ENCODE results near the gene PRF1. TPM values are rescaled to one million over a fixed set of nuclear protein-coding genes. Genes with fewer than 3 reads are reported as not detected.

The PRF1 gene
- total and polyA plus RNA-seq, 11 donors: 0.50 to 19.4 (median 1.0) TPM

Other genes with a start within 250 kb of the PRF1 start
- gene LRRC20, start 220.1 kb downstream of the PRF1 start, total RNA-seq: 10 to 100 TPM; 32.7 to 92.2 (median 60.2) TPM
- 10 to 100 TPM; 24.8 to 28.4 TPM for gene LRRC20, start 220.1 kb downstream of the PRF1 start, polyA plus RNA-seq
- 100 to 1,000 TPM in 1 of 9 donors, 10 to 100 TPM in 8; 78.3 to 150 (median 89.7) TPM for gene EIF4EBP2, start 198.6 kb downstream of the PRF1 start, total RNA-seq
- gene EIF4EBP2, start 198.6 kb downstream of the PRF1 start, polyA plus RNA-seq: 10 to 100 TPM; 20.6 to 41.8 TPM
- gene NODAL, start 161.1 kb downstream of the PRF1 start, total RNA-seq: under 1 TPM in 2 of 9 donors, not detected in 7; 0.22 to 0.37 TPM
- gene NODAL, start 161.1 kb downstream of the PRF1 start, polyA plus RNA-seq: not detected
- 10 to 100 TPM in 1 of 9 donors, 1 to 10 TPM in 8; 3.2 to 12.3 (median 6.7) TPM for gene PALD1, start 124.0 kb downstream of the PRF1 start, total RNA-seq
- gene PALD1, start 124.0 kb downstream of the PRF1 start, polyA plus RNA-seq: 1 to 10 TPM; 2.7 to 4.7 TPM
- gene ADAMTS14, start 69.8 kb upstream of the PRF1 start, total RNA-seq: 1 to 10 TPM in 2 of 9 donors, under 1 TPM in 6, not detected in 1; 0.16 to 3.8 (median 0.47) TPM
- under 1 TPM; 0.11 to 0.30 TPM for gene ADAMTS14, start 69.8 kb upstream of the PRF1 start, polyA plus RNA-seq
- gene TBATA, start 182.6 kb upstream of the PRF1 start, total RNA-seq: not detected
- gene TBATA, start 182.6 kb upstream of the PRF1 start, polyA plus RNA-seq: not detected
- gene SGPL1, start 213.2 kb upstream of the PRF1 start, total RNA-seq: 10 to 100 TPM in 8 of 9 donors, 1 to 10 TPM in 1; 9.0 to 32.3 (median 12.2) TPM
- gene SGPL1, start 213.2 kb upstream of the PRF1 start, polyA plus RNA-seq: 10 to 100 TPM in 1 of 2 donors, 1 to 10 TPM in 1; 2.9 to 11.4 TPM